Caco-2 (cell line): ENCODE data around the gene D2HGDH. TPM values are rescaled to one million over a fixed set of nuclear protein-coding genes. Genes with fewer than 3 reads are reported as not detected.
"Not testable (repeated sequence)": the region's sequence is repeated elsewhere in the genome, so short reads cannot be mapped to it uniquely, and the experiment has no call there.

Experiments
- BruUV-seq: library from RNA; stranded (reverse); fragments of 400-500 nt; replicated peaks from 2 replicates; lab custom pipeline; 2021; lab: Mats Ljungman, UMichigan
- CTCF ChIA-PET: fragments of 300-600 bp; sonication (Branson Sonifier 250); formaldehyde crosslinking; loops from one replicate; lab custom pipeline; 2022; ENCODE audit warnings: antibody characterized with exemption; lab: Charles Lee
- POLR2A ChIA-PET: fragments of 300-600 bp; sonication (Branson Sonifier 250); formaldehyde crosslinking; loops from one replicate; lab custom pipeline; 2022; ENCODE audit warnings: antibody characterized with exemption; lab: Charles Lee
- DNase-seq, 2 experiments: peaks; one replicate each; pipeline versions ENCODE4 v3.0.0 to v3.0.0-alpha.2; 2020 to 2022
- H3K27me3 ChIP-seq: replicated peaks from 2 replicates; pipeline ENCODE4 v1.6.0; 2011; ENCODE audit warnings: low read length; ENCODE audit not compliant: control insufficient read depth, insufficient read depth
- H3K36me3 ChIP-seq: 2 replicates; pipeline ENCODE4 v1.5.1; 2011; ENCODE audit warnings: low read length; ENCODE audit not compliant: control insufficient read depth, insufficient read depth
- H3K4me1 ChIP-seq: fragments of 250-450 bp; sonication (Bioruptor Pico); 2 replicates; pipeline ENCODE4 v1.5.1; 2020; ENCODE audit warnings: mild to moderate bottlenecking
- H3K4me3 ChIP-seq: 2 replicates; pipeline ENCODE4 v1.5.1; 2011; ENCODE audit warnings: low read depth, mild to moderate bottlenecking, control low read depth, low read length
- H3K9me3 ChIP-seq: fragments of 250-450 bp; sonication (Bioruptor Pico); 2 replicates; pipeline ENCODE4 v1.5.1; 2020; ENCODE audit warnings: mild to moderate bottlenecking, moderate library complexity
- H3K27ac Mint-ChIP-seq: one replicate; pipeline ENCODE4 v1.8.0; 2022; ENCODE audit warnings: mixed read lengths; ENCODE audit not compliant: unreplicated experiment
- H3K27me3 Mint-ChIP-seq: one replicate; pipeline ENCODE4 v1.8.0; 2022; ENCODE audit warnings: mixed read lengths; ENCODE audit not compliant: insufficient read depth, unreplicated experiment
- H3K36me3 Mint-ChIP-seq: one replicate; pipeline ENCODE4 v1.8.0; 2022; ENCODE audit warnings: mild to moderate bottlenecking, mixed read lengths; ENCODE audit not compliant: insufficient read depth, unreplicated experiment
- H3K4me1 Mint-ChIP-seq: one replicate; pipeline ENCODE4 v1.8.0; 2022; ENCODE audit warnings: low read depth, mixed read lengths; ENCODE audit not compliant: unreplicated experiment
- H3K4me3 Mint-ChIP-seq: one replicate; pipeline ENCODE4 v1.8.0; 2022; ENCODE audit warnings: mild to moderate bottlenecking, moderate library complexity, mixed read lengths; ENCODE audit not compliant: unreplicated experiment
- H3K9me3 Mint-ChIP-seq: one replicate; pipeline ENCODE4 v1.8.0; 2022; ENCODE audit warnings: mixed read lengths; ENCODE audit not compliant: unreplicated experiment
- CTCF ChIP-seq, 2 experiments: fragments of 200-600 bp in 1 of 2; IDR thresholded peaks; 1 replicate in 1 of 2; 2 replicates in 1 of 2; pipeline versions ENCODE4 v1.5.1 to v1.8.0; 2011 to 2022; ENCODE audit warnings: antibody characterized with exemption in 1 of 2, control low read depth in 1 of 2, inconsistent platforms in 1 of 2, low read depth in 1 of 2, low read length in 1 of 2, mild to moderate bottlenecking in 1 of 2, moderate library complexity in 1 of 2; ENCODE audit not compliant: insufficient read depth in 1 of 2, severe bottlenecking in 1 of 2, unreplicated experiment in 1 of 2
- intact Hi-C: fragments of 100-400 bp; cut with micrococcal nuclease; formaldehyde crosslinking; loops from one replicate; pipeline ENCODE4 v1.10.0; 2022; ENCODE audit not compliant: unreplicated experiment
- total RNA-seq: library from RNA; stranded (reverse); gene quantifications from 2 replicates; pipeline ENCODE4 v1.2.3, GENCODE V29; 2022

The D2HGDH gene
- total RNA-seq, 1 experiment from 2014 or later = 35.4 TPM

- H3K9me3 ChIP-seq = no peaks in the 10 kb centered on the region
- H3K4me1 Mint-ChIP-seq = no peaks in the 10 kb centered on the region
- H3K4me3 Mint-ChIP-seq = peak overlapping the region; percentile 19
- H3K4me3 ChIP-seq = no peak overlapping the region
- intact Hi-C loops = no loop called here
- no peak for TF ChIP-seq CTCF (IDR thresholded peaks at IDR 0.05; ENCODE audit: insufficient read depth in 1 of 2, low read depth in 1 of 2, low read length in 1 of 2, severe bottlenecking in 1 of 2, unreplicated experiment in 1 of 2)
- BruUV-seq = no TSS peak
- no peak for DNase-seq
- H3K36me3 Mint-ChIP-seq = no peaks in the 10 kb centered on the region
- POLR2A ChIA-PET = interaction anchor here (1.1 kb wide), 1 partner anchor 76 kb away, joined by 8 read pairs; the partner anchor contains the start of gene ING5
- no peaks in the 10 kb centered on the region for H3K27me3 ChIP-seq
- H3K27me3 Mint-ChIP-seq = no peaks in the 10 kb centered on the region
- H3K27ac Mint-ChIP-seq = no peak overlapping the region
- CTCF ChIA-PET = interaction anchor here (0.6 kb wide), 1 partner anchor 510 kb away, joined by 3 read pairs; no protein-coding TSS in a partner anchor
- no peaks in the 10 kb centered on the region for H3K9me3 Mint-ChIP-seq
- peaks cover 24% of the 10 kb centered on the region for H3K4me1 ChIP-seq
- H3K36me3 ChIP-seq = no peaks in the 10 kb centered on the region
Measured at GRCh38 chr2:241777686-241778627, 43.5 kb downstream of the D2HGDH start.

- H3K27me3 ChIP-seq = no peaks in the 10 kb centered on the region
- no peak for DNase-seq
- Mint-ChIP-seq H3K9me3 (no peaks in the 10 kb centered on the region), H3K36me3 (peaks cover 6% of the 10 kb centered on the region), H3K27me3 (no peaks in the 10 kb centered on the region), H3K27ac (no peak overlapping the region), H3K4me1 (no peaks in the 10 kb centered on the region), H3K4me3 (no peak overlapping the region)
- ChIA-PET CTCF (interaction anchor here (0.7 kb wide), 1 partner anchor 41 kb away, joined by 3 read pairs; no protein-coding TSS in a partner anchor), POLR2A (no interaction called here)
- no peak for TF ChIP-seq CTCF (IDR thresholded peaks at IDR 0.05; ENCODE audit: insufficient read depth in 1 of 2, low read depth in 1 of 2, low read length in 1 of 2, severe bottlenecking in 1 of 2, unreplicated experiment in 1 of 2)
- H3K4me3 ChIP-seq = no peak overlapping the region
- no peaks in the 10 kb centered on the region for H3K36me3 ChIP-seq
- H3K9me3 ChIP-seq = no peaks in the 10 kb centered on the region
- no TSS peak for BruUV-seq
- intact Hi-C loops = no loop called here
- H3K4me1 ChIP-seq = peaks cover 21% of the 10 kb centered on the region
Measured at GRCh38 chr2:241780939-241781569, 46.6 kb downstream of the D2HGDH start.

- H3K9me3 ChIP-seq, H3K4me3 Mint-ChIP-seq, intact Hi-C loops, H3K27me3 ChIP-seq, H3K4me3 ChIP-seq, BruUV-seq, H3K4me1 Mint-ChIP-seq, H3K9me3 Mint-ChIP-seq, DNase-seq, POLR2A ChIA-PET, H3K27ac Mint-ChIP-seq, H3K36me3 Mint-ChIP-seq, H3K27me3 Mint-ChIP-seq, H3K36me3 ChIP-seq, CTCF ChIA-PET: not testable (repeated sequence)
- H3K4me1 ChIP-seq = peaks cover 27% of the 10 kb centered on the region
Measured at GRCh38 chr2:241782053-241782452, 47.6 kb downstream of the D2HGDH start.
